PC-3 (cell line): ENCODE data around the gene MPC1. TPM values are rescaled to one million over a fixed set of nuclear protein-coding genes. Genes with fewer than 3 reads are reported as not detected.

Source experiments
- ATAC-seq: fragments of 200-7000 bp; cut with Tn5 transposase; 2 replicates; pipeline ENCODE4 v1.9.1; 2020; ENCODE audit warnings: mild to moderate bottlenecking, moderate library complexity
- BruUV-seq: library from RNA; stranded (reverse); fragments of 400-500 nt; replicated peaks from 2 replicates; lab custom pipeline; 2021; lab: Mats Ljungman, UMichigan
- CTCF ChIA-PET: fragments of 300-600 bp; sonication (Branson Sonifier 250); formaldehyde crosslinking; loops from one replicate; lab custom pipeline; 2022; ENCODE audit warnings: antibody characterized with exemption; lab: Charles Lee
- POLR2A ChIA-PET: fragments of 300-600 bp; sonication (Branson Sonifier 250); formaldehyde crosslinking; loops from one replicate; lab custom pipeline; 2022; ENCODE audit warnings: antibody characterized with exemption; ENCODE audit not compliant: unreplicated experiment; lab: Charles Lee
- DNase-seq: peaks from one replicate; pipeline ENCODE4 v3.0.0-alpha.2; 2015
- H2AFZ ChIP-seq: fragments of 300-600 bp; sonication (generic); 2 replicates; pipeline ENCODE4 v1.6.0; 2016; ENCODE audit warnings: antibody characterized with exemption, low read length
- H3F3A ChIP-seq: fragments of 300-600 bp; sonication (generic); one replicate; pipeline ENCODE4 v1.6.0; 2017; ENCODE audit warnings: antibody characterized with exemption, low read length, control low read depth, mild to moderate bottlenecking; ENCODE audit not compliant: unreplicated experiment
- H3K27ac ChIP-seq: fragments of 300-600 bp; sonication (generic); 2 replicates; pipeline ENCODE4 v1.5.1; 2016; ENCODE audit warnings: mild to moderate bottlenecking, low read length
- H3K27me3 ChIP-seq: fragments of 300-600 bp; sonication (generic); 2 replicates; pipeline ENCODE4 v1.6.1; 2016; ENCODE audit warnings: low read length, mixed read lengths
- H3K36me3 ChIP-seq: fragments of 300-600 bp; sonication (generic); 2 replicates; pipeline ENCODE4 v1.6.1; 2016; ENCODE audit warnings: low read depth, mixed run types, low read length, mixed read lengths
- H3K4me1 ChIP-seq: fragments of 300-600 bp; sonication (generic); 2 replicates; pipeline ENCODE4 v1.5.1; 2016; ENCODE audit warnings: low read length; ENCODE audit not compliant: insufficient read depth
- H3K4me2 ChIP-seq: fragments of 300-600 bp; sonication (generic); 2 replicates; pipeline ENCODE4 v1.6.0; 2016; ENCODE audit warnings: low read length
- H3K4me3 ChIP-seq: fragments of 300-600 bp; sonication (generic); 2 replicates; pipeline ENCODE4 v1.5.1; 2016; ENCODE audit warnings: mild to moderate bottlenecking, low read length, mixed read lengths
- H3K79me2 ChIP-seq: fragments of 300-600 bp; sonication (generic); 2 replicates; pipeline ENCODE4 v1.6.1; 2017; ENCODE audit warnings: low read length, mixed read lengths
- H3K9ac ChIP-seq: fragments of 300-600 bp; sonication (generic); 2 replicates; pipeline ENCODE4 v1.6.0; 2016; ENCODE audit warnings: mild to moderate bottlenecking, low read length
- H3K9me2 ChIP-seq: fragments of 300-600 bp; sonication (generic); replicated peaks from 2 replicates; pipeline ENCODE4 v1.6.1; 2016; ENCODE audit warnings: mixed run types, low read length, mixed read lengths
- H3K9me3 ChIP-seq: fragments of 300-600 bp; sonication (generic); 2 replicates; pipeline ENCODE4 v1.6.1; 2016; ENCODE audit warnings: low read length, mixed read lengths
- H4K20me1 ChIP-seq: fragments of 300-600 bp; sonication (generic); 2 replicates; pipeline ENCODE4 v1.6.1; 2016; ENCODE audit warnings: low read length, mixed read lengths
- EZH2 ChIP-seq: fragments of 300-600 bp; sonication (generic); IDR thresholded peaks from one replicate; pipeline ENCODE4 v1.6.1; 2017; ENCODE audit warnings: antibody characterized with exemption, mild to moderate bottlenecking, low read length; ENCODE audit not compliant: unreplicated experiment
- EZH2phosphoT487 ChIP-seq: fragments of 300-600 bp; sonication (generic); IDR thresholded peaks from 2 replicates; pipeline ENCODE4 v1.6.1; 2018; ENCODE audit warnings: mild to moderate bottlenecking, antibody characterized with exemption, low read length, borderline replicate concordance
- intact Hi-C: fragments of 100-400 bp; cut with micrococcal nuclease; formaldehyde crosslinking; loops from 2 replicates; pipeline ENCODE4 v1.9.0; 2023
- total RNA-seq: library from RNA; depleted of rRNA; stranded (reverse); fragments of >200 nt; gene quantifications from 2 replicates; pipeline ENCODE4 v1.2.3, GENCODE V29; 2014
- TF ChIP-seq, protein P1 (sequence below): fragments of 300-600 bp; sonication (generic); conservative IDR thresholded peaks from 2 replicates; pipeline ENCODE4 v1.5.1; 2017; ENCODE audit warnings: antibody characterized with exemption, low read depth, mild to moderate bottlenecking, low read length

The MPC1 gene
- total RNA-seq, 1 experiment from 2014 or later = 26.7 TPM

DNA sequence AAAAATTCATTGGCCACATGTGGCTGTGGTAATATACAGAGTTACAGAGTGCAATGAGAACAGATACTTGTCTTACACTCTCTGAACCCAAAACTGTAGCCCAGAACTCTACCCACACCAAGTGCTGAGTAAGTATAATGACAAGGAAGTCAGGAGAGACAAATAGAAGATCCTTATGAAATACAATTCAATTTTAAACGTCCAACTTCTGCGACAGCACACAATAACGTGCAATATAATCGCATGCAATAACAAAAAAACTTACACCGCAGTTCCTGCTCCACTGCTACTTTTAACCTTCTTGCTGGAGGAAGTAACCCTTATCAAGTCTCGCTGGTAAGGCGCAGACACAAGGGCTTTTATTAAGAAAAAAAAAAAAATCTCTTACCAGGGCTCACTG lies 41.3 kb downstream of the MPC1 start:
- intact Hi-C loops = no loop called here
- Histone ChIP-seq H3K4me2 (peak overlapping the region; percentile 99), H3K9ac (peak overlapping the region; percentile 95), H3K4me1 (no peaks in the 10 kb centered on the region), H3K9me2 (no peaks in the 10 kb centered on the region), H3K79me2 (peaks cover 55% of the 10 kb centered on the region), H3K27ac (no peak overlapping the region), H3K36me3 (no peaks in the 10 kb centered on the region), H2AFZ (0 out of 2 replicates have a peak overlapping the region, but pooled peaks have one; percentile 93), H3K27me3 (no peaks in the 10 kb centered on the region), H4K20me1 (no peaks in the 10 kb centered on the region), H3K9me3 (no peaks in the 10 kb centered on the region), H3K4me3 (peak overlapping the region; percentile 98), H3F3A (no peaks in the 10 kb centered on the region)
- BruUV-seq = no TSS peak
- no peak for DNase-seq
- ChIA-PET CTCF (no interaction called here), POLR2A (no interaction called here)
- ATAC-seq = no peak
- TF ChIP-seq EZH2phosphoT487 (no peak), EZH2 (no peak)
- TF ChIP-seq, protein P1, sequence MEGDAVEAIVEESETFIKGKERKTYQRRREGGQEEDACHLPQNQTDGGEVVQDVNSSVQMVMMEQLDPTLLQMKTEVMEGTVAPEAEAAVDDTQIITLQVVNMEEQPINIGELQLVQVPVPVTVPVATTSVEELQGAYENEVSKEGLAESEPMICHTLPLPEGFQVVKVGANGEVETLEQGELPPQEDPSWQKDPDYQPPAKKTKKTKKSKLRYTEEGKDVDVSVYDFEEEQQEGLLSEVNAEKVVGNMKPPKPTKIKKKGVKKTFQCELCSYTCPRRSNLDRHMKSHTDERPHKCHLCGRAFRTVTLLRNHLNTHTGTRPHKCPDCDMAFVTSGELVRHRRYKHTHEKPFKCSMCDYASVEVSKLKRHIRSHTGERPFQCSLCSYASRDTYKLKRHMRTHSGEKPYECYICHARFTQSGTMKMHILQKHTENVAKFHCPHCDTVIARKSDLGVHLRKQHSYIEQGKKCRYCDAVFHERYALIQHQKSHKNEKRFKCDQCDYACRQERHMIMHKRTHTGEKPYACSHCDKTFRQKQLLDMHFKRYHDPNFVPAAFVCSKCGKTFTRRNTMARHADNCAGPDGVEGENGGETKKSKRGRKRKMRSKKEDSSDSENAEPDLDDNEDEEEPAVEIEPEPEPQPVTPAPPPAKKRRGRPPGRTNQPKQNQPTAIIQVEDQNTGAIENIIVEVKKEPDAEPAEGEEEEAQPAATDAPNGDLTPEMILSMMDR = no peak

DNA sequence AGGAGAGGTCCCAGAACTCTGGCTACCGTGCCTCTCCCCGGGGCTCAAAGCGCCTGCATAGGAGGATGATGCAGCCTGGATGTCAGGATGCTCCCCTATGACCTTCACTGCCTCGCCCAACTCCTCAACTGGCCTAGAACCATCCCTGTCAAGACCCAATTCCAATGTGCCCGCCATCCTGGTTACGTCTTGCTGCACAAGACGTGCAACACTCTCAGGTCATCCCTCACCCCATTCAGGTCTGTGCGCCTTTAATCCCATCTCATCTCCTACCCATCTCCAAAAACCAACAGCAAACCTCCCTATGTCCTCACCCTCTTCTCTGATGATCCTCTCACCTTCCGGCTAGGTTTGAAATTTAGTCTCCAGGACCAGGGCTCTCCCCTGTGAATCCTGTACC lies 43.9 kb downstream of the MPC1 start:
- Histone ChIP-seq H3K79me2 (peaks cover 59% of the 10 kb centered on the region), H3F3A (no peaks in the 10 kb centered on the region), H2AFZ (no peak overlapping the region), H3K4me3 (no peak overlapping the region), H3K4me2 (no peak overlapping the region), H4K20me1 (no peaks in the 10 kb centered on the region), H3K9me3 (no peaks in the 10 kb centered on the region), H3K36me3 (peaks cover 4% of the 10 kb centered on the region; the same call in 1 of the 2 replicates), H3K9me2 (no peaks in the 10 kb centered on the region), H3K27ac (no peak overlapping the region), H3K4me1 (no peaks in the 10 kb centered on the region), H3K27me3 (no peaks in the 10 kb centered on the region), H3K9ac (no peak overlapping the region)
- no TSS peak for BruUV-seq
- DNase-seq (no peak), ATAC-seq (no peak)
- intact Hi-C loops = no loop called here
- TF ChIP-seq EZH2phosphoT487 (no peak), EZH2 (no peak)
- TF ChIP-seq, protein P1 = no peak
- POLR2A ChIA-PET = no interaction called here
- CTCF ChIA-PET = no interaction called here

DNA sequence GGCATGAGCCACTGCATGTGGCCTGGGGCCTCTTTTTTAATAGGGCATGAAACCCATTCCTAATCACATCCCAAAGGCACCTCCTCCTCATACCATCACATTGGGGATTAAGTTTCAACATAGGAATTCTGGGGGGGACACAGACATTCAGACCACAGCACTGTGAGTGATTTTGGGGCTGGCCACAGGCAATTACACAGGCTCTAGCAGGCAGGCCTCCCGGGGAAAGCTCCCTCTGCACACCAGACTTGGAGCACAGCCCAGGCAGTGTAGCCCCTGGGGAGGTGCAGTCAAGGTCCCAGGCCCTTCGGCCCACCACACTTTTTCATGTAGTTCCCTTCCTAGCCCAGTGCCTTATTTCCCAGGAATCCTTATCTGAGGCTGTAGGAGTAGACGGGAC lies 45.9 kb downstream of the MPC1 start:
- ATAC-seq (no peak), DNase-seq (no peak)
- ChIA-PET POLR2A (no interaction called here), CTCF (no interaction called here)
- Histone ChIP-seq H2AFZ (no peak overlapping the region), H4K20me1 (no peaks in the 10 kb centered on the region), H3K27ac (no peak overlapping the region), H3K4me3 (no peak overlapping the region), H3K9ac (no peak overlapping the region), H3K4me2 (no peak overlapping the region), H3F3A (no peaks in the 10 kb centered on the region), H3K36me3 (peaks cover 4% of the 10 kb centered on the region; the same call in 1 of the 2 replicates), H3K79me2 (peaks cover 68% of the 10 kb centered on the region), H3K9me2 (no peaks in the 10 kb centered on the region), H3K4me1 (no peaks in the 10 kb centered on the region), H3K9me3 (no peaks in the 10 kb centered on the region), H3K27me3 (no peaks in the 10 kb centered on the region)
- BruUV-seq = no TSS peak
- intact Hi-C loops = no loop called here
- TF ChIP-seq, protein P1 = no peak
- TF ChIP-seq EZH2 = no peak
- TF ChIP-seq EZH2phosphoT487 = no peak
